GM12875 (cell line): Measurements from ENCODE around the gene ZBED6.

Experiments
- H3K4me3 ChIP-seq: one replicate; pipeline ENCODE4 v1.5.1; 2011; ENCODE audit warnings: low read depth, low read length, control low read depth
- TF ChIP-seq, protein P1 (sequence below): IDR thresholded peaks from 2 replicates; pipeline ENCODE4 v1.5.1; 2011; ENCODE audit warnings: low read depth, mild to moderate bottlenecking, control low read depth, inconsistent platforms, low read length, moderate library complexity, borderline replicate concordance; ENCODE audit not compliant: insufficient read depth

The ZBED6 gene

DNA sequence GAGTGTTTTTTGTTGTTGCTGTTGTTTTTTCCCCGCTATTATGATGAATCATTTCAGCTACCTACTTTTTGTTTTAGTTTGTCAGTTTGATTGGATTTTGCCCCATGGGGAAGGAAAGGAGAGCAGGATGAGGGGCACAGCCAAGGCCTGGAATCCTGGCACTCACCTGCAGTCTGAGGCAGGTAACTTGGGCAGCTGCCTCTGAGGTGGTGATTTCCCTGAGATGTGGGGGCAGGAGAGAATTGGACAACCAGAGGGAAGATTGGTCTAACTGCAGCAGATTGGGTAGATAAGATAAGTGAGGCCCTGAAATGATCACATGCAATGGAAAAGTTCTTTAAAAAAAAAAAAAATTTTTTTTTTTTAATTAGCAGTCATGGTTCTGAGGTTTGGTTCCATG is 31.9 kb upstream of the ZBED6 start:
- H3K4me3 ChIP-seq: no peak overlapping the region
- TF ChIP-seq, protein P1, sequence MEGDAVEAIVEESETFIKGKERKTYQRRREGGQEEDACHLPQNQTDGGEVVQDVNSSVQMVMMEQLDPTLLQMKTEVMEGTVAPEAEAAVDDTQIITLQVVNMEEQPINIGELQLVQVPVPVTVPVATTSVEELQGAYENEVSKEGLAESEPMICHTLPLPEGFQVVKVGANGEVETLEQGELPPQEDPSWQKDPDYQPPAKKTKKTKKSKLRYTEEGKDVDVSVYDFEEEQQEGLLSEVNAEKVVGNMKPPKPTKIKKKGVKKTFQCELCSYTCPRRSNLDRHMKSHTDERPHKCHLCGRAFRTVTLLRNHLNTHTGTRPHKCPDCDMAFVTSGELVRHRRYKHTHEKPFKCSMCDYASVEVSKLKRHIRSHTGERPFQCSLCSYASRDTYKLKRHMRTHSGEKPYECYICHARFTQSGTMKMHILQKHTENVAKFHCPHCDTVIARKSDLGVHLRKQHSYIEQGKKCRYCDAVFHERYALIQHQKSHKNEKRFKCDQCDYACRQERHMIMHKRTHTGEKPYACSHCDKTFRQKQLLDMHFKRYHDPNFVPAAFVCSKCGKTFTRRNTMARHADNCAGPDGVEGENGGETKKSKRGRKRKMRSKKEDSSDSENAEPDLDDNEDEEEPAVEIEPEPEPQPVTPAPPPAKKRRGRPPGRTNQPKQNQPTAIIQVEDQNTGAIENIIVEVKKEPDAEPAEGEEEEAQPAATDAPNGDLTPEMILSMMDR: no peak

DNA sequence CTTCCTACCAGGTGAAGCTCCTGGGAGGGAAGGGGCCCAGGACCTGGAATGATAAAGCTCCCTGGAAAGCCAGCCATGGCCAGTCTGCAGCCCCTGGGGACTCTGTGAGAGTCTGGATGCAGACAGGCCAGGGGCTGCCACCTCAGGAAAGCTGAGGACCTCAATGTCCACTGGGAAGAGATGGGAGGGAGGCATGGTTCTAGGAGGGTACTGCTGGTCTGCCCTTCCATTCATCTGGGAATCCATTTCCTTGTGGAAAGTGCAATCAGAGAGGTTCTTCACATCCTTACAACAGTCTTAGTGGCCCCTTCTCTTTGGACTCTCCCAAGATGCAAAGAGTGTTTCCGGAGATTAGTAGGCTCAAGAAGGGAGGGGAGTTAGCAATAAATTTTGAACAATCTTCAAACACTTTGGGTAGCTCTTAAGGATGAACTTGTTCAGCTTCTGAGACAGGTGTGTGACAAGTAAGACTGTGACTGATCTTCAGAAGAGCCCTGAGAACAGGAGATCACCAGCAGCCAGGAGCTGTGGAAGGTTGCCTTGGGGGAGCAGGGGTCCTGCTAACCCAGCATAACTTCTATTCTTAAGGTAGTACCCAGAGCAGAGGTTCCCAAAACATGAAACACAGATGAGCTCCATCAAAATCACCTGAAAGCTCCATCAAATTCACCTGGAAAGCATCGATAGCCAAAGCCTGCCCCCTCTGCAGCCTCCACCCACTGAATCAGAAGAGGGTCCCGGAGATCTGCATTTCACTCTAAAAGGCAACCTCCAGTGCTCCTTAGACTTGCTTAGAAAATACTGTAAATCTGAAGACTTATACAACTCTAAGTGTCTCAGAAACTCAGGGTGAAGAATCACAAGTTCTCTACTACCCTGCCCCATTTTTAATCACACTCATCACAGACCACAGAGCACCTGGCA is 31.1 kb upstream of the ZBED6 start:
- TF ChIP-seq, protein P1: no peak
- H3K4me3 ChIP-seq: peak overlapping the region; percentile 69

DNA sequence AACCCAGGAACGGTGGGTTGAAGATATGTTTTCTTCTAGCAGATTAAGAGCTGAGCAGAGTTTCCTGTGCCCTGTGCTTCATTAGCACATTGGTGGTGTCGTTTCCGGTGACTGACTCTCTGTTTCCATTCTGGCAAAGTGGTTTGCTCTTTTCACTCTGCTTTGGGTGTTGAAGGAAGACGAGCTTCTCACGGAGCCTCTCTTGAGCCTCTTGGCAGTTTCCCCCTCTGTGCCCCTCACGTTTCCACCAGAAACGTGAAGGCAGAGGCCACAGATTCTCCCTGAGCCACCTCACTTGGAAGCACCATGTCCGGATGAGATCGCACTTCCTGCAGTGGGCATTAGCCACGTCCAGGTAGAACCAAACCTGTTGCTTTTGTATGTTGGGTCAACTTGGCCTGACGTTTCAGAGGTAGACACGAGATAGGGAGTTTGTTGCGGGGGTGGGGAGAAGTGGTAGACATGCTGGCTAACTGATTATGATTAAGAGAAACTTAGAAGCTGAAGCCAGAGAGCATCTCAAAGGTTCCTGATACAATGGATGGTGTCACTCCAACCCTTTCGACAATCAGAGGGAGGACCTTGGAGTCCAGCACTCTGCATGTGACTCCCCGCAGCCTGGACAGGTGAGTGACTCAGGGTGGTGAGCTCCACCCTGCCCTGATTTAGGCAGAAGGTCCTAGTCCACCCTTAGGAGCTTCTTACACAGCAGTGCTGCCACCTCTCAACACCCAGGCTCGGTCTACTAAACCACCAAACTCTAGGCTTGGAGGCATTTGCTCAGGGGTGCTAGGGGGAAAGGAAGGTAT is 30.2 kb upstream of the ZBED6 start, which contains the start of gene LAX1:
LAX1 (plus strand) TSS at position 155 of the 809 bp plus-strand sequence; CDS start at position 538, 383 bp downstream.
- TF ChIP-seq, protein P1: no peak
- H3K4me3 ChIP-seq: peak within 1 kb of the TSS; percentile 69

DNA sequence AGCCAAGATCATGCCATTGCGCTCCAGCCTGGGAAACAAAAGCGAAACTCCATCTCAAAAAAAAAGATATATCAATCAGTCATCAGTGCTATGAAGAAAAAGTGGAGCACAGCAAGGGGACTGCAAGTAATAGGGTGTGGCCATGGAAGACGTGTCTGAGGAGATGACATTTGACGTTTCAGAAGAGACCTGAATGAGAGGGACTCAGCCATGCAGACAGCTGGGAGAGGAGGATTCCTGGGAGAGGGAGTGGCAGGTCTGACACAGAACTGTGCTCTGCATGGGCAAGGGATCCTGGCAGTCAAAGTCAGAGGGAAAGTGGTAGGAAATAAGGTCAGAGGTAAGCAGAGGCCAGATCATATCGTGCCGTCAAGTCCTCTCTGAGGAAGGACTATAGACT is 27.2 kb upstream of the ZBED6 start:
- H3K4me3 ChIP-seq: no peak overlapping the region
- TF ChIP-seq, protein P1: no peak

DNA sequence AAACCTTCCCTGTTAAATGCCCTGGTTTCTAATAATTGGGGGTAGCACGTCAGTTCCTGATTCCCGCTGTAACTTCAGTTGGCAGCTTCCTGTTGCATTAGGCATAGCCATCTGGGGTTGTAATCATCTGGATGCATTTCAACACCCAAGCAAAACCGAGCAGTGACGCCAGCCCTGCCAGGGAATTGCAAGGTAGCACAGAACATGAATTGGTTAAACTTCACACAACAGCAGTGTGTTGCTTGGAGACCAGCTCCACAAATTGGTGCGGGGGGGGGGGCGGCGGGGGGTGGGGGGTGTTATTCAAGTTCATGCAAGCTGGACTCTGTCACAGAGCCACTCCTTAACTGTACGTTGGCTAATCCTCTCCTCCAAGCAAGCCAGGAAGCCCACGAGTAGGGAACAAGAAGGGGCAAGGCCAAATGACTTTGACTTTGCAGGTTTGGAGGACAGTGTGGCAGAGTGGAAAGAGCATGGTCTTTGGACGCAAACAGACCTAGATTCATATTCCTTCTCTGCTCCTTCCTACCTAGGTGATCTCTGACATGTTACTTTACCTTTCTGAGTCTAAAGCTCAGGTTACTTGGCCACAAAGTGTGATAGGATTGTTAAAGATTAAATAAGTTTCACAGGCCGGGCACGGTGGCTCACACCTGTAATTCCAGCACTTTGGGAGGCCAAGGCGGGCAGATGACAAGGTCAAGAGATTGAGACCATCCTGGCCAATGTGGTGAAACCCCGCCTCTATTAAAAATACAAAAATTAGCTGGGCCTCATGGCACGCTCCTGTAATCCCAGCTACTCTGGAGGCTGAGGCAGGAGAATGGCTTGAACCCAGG is 25.7 kb upstream of the ZBED6 start:
- no peak overlapping the region for H3K4me3 ChIP-seq
- TF ChIP-seq, protein P1: no peak

DNA sequence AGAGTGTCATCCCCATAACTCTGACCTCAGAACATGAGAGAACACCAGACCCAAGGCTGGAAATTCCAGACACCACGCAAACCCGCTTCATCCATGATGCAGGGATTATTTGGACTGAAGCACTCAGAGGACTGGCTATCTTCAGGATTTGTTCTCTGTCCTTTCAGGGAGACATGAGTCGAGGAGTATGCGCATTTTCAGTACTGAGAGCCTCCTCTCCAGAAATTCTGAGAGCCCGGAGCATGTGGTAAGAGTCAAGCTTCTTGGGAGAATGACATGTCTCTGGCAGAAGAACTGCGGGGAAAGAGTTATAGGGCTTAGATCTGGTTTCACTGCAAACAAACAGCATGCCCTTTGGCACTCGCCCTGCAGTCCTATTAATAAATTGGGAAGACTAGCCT is 23.5 kb upstream of the ZBED6 start:
- H3K4me3 ChIP-seq: no peak overlapping the region
- TF ChIP-seq, protein P1: no peak
